Dermis lymphatic vessel endothelial cell (primary cell): ENCODE results near the gene CFAP44. TPM values are rescaled to one million over a fixed set of nuclear protein-coding genes. Genes with fewer than 3 reads are reported as not detected.

Experiments used
- total RNA-seq: library from RNA; depleted of rRNA; stranded (reverse); fragments of >200 nt; gene quantifications from 2 replicates; pipeline ENCODE4 v1.2.1, GENCODE V29; 2014

The CFAP44 gene, protein sequence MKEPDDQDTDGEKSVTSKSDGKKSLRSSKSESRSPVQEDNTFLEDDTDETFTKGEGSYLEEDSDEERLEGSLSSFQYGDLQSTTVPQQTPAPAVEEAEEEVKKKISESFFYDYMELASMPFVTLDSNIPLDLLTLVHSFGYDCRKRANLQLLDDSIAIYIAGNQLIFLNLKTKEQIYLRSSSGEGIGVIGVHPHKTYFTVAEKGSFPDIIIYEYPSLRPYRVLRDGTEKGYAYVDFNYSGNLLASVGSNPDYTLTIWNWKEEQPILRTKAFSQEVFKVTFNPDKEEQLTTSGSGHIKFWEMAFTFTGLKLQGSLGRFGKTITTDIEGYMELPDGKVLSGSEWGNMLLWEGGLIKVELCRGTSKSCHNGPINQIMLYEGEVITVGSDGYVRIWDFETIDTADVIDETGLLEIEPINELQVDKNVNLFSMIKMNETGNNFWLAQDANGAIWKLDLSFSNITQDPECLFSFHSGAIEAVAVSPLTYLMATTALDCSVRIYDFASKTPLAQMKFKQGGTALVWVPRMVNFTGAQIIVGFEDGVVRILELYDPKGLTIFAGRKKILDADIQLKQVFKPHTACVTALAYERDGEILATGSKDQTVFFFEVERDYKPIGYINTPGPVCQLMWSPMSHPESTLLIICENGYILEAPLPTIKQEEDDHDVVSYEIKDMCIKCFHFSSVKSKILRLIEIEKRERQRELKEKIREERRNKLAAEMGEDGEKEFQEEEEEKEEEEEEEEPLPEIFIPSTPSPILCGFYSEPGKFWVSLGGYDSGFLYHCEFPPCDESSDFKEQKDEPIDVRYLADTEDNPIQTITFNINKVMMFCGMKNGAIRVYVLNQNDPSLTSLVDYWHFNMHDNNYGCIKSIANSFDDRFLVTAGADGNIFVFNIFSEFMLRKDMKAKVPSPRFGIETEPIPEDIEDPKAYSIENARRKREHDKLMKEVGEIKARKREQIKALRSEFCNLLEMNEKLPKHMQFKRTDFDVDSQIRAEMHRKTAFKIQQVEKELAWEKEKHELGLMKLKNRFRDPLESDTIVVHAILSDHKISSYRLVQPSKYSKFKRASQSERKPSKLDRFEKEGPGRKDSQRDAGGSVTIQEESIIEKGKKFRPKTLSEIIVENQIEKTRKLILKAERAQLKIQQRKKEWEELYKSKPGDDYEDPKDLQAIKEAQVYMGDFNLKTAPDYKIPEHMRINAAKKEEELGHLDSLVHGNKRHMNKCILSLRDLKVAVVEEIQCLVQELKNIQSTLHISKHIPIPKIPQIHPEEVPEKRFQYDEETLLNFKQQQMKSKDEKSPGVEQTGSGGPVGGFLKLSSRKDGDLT (N-terminal part only)
- 0.43 and 2.9 TPM in 2 replicates for total RNA-seq

GRCh38 chr3:113441051-113441770 lies at the start of gene CFAP44:
TSS of gene CFAP44 (minus strand) at chr3:113441493. CDS start at chr3:113433664, 7,829 bp downstream.

Other genes starting within 250 kb of the CFAP44 start
- gene BOC, start 229.9 kb downstream of the CFAP44 start, total RNA-seq = under 0.01 TPM in 1 of 2 replicates, not detected in the other
- 4.7 and 8.2 TPM in 2 replicates for gene SPICE1, start 73.7 kb upstream of the CFAP44 start, total RNA-seq
- gene SIDT1, start 91.1 kb upstream of the CFAP44 start, total RNA-seq = 0.09 TPM in 1 of 2 replicates, not detected in the other